ENCODE data around the gene WDR86. TPM values are rescaled to one million over a fixed set of nuclear protein-coding genes. Genes with fewer than 3 reads are reported as not detected.

The WDR86 gene
- total RNA-seq, 2 experiments from 2014 or later = not detected

- ChIA-PET POLR2A (no interaction called here), CTCF (interaction anchor here (1.4 kb wide), 1 partner anchor 37 kb away, joined by 3 read pairs; no protein-coding TSS in a partner anchor)
Measured at GRCh38 chr7:151399906-151400305, 9.9 kb downstream of the WDR86 start.

DNA sequence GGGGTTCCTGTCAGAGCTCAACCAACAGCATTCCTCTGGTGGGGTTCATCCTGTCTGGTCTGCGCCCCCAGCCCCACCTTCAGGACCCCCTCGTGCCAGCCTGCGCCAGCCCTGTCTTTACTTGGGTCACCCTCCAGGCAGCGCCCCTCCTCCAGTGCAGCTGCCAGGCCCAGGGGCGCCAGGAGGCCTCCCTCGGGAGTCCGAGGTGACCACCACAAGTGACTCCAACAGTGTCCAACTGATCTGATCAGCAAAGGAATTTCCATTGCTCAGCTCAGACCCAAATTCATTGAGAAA lies 10.6 kb downstream of the WDR86 start:
- POLR2A ChIA-PET = no interaction called here
- CTCF ChIA-PET = interaction anchor here (1.4 kb wide), 1 partner anchor 37 kb away, joined by 3 read pairs; no protein-coding TSS in a partner anchor

GRCh38 chr7:151398446-151399304 lies 11.2 kb downstream of the WDR86 start:
- CTCF ChIA-PET = interaction anchor here (1.4 kb wide), 1 partner anchor 36 kb away, joined by 3 read pairs; no protein-coding TSS in a partner anchor
- POLR2A ChIA-PET = no interaction called here

DNA sequence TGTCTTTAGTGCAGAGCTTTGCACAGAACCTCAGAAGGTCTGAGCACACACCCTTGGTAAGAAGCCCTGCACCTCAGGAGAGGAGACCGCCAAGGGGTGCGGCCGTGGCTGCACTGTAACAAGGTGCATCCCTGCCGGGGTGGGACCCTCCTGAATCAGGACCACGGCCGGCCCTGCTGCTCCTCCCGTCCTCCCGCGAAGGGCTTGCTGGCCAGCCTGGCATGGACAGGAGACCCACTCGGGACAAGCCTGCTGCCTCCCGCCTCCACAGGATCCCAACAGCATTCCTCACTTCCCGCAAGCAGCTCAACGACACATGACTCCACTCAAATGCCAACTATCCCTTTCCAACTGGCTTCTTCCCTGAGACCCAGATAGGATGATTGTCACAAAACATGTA lies 12.8 kb downstream of the WDR86 start:
- ChIA-PET CTCF (interaction anchor here (1.0 kb wide), 1 partner anchor 51 kb away, joined by 4 read pairs; no protein-coding TSS in a partner anchor), POLR2A (no interaction called here)

- POLR2A ChIA-PET = no interaction called here
- CTCF ChIA-PET = interaction anchor here (0.8 kb wide), 1 partner anchor 47 kb away, joined by 3 read pairs; no protein-coding TSS in a partner anchor
Measured at GRCh38 chr7:151396328-151396970, 13.4 kb downstream of the WDR86 start.

- ChIA-PET CTCF (interaction anchor here (0.7 kb wide), 1 partner anchor 40 kb away, joined by 3 read pairs; no protein-coding TSS in a partner anchor), POLR2A (no interaction called here)
Measured at GRCh38 chr7:151395036-151395367, 14.8 kb downstream of the WDR86 start.

DNA sequence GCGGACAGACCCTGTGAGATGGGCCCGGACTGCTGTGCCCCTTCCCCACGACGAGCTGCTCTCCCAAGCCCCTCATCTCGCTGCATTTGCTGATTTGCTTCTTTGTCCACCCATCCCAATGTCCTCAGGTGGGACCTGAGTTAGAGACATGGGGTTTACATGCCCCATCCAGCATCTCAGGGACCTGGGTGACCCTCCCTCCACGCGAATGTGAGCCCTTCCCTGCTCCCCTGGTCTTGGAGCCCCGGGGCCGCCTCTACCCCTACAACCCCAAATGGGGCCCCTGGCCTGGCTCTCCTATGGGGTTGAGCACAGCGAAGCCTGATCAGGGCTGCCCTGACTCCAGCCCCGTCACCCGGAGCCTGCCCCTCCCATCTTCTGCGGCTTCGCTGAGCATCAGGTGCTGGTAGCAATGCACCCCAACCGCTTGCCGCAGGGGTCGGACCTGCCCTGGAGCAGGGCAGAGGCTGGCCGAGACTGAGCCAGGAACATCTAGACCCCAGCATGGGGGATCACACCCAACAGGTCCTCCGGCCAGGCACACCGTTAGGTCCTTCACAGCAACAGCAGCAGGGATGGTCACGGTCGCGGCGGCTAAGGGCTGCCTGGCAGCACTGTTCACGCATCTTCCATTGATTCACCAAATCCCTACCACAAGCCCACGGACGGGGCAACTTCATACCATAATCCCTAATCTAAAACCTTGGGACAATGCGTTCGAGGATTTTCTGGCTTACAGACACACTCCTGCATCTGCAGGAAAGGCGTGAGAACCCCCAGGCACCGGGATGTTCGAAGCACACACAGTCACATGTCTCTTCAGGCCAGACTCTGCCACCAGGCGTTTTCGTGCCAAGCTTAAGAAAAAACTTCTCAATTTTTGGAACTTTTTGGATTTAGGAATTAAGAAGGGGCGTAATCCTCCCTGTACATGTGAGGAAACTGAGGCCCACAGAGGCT lies 15.5 kb downstream of the WDR86 start:
- ChIA-PET CTCF (interaction anchor here (0.6 to 0.7 kb wide), 2 partner anchors 14 to 39 kb away, joined by 3 read pairs; no protein-coding TSS in a partner anchor), POLR2A (no interaction called here)

- POLR2A ChIA-PET = no interaction called here
- CTCF ChIA-PET = interaction anchor here (0.6 to 1.5 kb wide), 2 partner anchors 13 to 78 kb away, joined by 3 to 4 read pairs; no protein-coding TSS in a partner anchor
Measured at GRCh38 chr7:151393031-151393977, 16.5 kb downstream of the WDR86 start.

DNA sequence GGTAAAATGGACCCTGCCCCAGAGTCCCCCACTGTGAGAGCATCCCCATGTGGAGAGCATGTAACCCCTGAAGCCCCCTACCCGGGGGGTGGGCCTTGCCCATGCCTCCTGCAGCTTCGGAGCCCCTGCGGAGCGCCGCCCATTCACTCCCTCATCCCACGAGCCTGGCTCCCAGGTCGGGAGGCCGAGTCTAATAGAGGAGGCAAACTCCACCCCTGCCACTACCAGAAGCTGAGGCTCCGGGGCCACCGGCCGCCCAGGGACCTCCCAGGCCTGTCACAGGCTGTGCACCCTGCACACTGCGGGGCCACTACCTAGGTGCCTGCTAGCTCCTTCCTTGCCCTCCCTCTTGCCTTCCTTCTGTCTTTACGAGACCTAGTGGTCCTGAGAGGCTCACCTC lies 17.4 kb downstream of the WDR86 start:
- POLR2A ChIA-PET = no interaction called here
- CTCF ChIA-PET = interaction anchor here (1.5 kb wide), 1 partner anchor 77 kb away, joined by 4 read pairs; no protein-coding TSS in a partner anchor

DNA sequence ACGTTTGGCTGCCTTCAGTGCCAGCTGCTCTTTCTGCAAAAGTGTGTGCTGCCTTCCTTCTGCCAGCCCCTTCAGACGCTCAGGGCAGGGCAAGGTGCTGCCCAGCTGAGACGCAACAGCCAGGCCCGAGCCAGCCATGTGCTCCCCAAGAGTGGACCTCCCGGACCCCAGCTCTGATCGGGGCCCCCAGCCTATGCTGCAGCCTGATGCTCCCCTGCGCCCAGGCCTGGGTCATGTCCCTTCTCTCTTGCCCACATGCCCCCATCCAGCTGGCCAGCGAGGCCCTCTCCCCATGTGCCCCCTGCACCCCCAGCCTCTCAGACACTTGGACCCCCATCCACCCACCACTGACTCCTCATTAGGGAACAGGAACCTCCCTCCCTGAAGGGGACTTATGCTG lies 17.8 kb downstream of the WDR86 start:
- CTCF ChIA-PET = interaction anchor here (0.6 to 1.5 kb wide), 2 partner anchors 77 to 130 kb away, joined by 3 to 4 read pairs; no protein-coding TSS in a partner anchor

DNA sequence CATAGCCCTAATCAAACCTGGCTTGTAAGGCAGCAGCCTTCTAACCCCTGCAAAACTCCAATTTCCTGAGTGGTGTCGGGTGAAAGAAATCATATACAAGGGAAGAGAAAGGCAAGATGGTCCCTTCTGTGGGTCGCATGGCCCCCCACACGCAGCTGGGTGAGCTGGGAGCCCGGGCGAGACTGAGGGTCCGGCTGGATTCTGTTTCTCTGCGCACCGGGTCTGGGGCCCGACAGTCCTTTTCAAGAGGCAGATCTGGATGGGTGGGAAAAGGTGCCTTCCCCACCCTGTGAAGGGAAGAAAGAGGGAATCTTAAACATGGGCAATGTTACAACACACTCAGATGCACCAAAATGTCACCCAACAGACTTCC lies 18.5 kb downstream of the WDR86 start:
- ChIA-PET POLR2A (no interaction called here), CTCF (interaction anchor here (0.6 kb wide), 1 partner anchor 130 kb away, joined by 3 read pairs; no protein-coding TSS in a partner anchor)

More for the DNA sequence above, 17.8 kb downstream of the WDR86 start:
- POLR2A ChIA-PET = no interaction called here

DNA sequence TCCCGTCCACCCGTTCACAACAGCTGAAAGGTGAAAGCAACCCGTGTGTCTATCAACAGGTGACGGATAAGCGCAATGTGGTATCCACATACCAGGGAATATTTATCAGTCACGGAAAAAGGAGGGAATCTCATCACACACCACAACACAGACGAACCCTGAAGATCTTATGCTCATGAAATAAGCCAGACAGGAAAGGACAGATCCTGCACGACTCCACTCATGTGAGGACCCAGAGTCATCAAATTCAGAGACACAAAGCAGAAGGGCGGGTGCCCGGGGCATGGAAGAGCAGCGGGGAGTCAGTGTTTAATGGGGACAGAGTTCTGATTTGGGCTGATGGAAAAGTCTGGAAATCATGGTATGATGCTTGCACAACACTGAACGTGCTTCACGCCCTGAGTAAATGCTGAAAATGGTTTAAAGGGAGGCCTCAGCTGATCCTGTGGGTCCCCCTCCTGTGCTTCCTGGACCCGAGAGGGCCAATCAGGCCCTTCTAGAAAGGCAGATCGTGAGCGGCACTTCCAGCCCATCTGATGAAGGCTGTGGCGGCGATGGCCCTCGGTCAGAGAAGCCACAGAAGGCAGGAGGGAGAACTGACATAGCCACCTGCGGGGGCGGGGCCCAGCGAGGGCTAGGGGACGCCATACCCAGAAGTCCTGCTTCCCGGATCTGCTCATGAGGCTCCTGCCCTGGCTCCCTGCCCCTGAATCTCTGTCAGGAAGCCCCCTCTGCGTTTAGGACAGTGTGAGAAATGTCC lies 19.1 kb downstream of the WDR86 start:
- ChIA-PET POLR2A (no interaction called here), CTCF (no interaction called here)

- CTCF ChIA-PET = no interaction called here
- POLR2A ChIA-PET = no interaction called here
Measured at GRCh38 chr7:151389768-151390597, 19.9 kb downstream of the WDR86 start.

DNA sequence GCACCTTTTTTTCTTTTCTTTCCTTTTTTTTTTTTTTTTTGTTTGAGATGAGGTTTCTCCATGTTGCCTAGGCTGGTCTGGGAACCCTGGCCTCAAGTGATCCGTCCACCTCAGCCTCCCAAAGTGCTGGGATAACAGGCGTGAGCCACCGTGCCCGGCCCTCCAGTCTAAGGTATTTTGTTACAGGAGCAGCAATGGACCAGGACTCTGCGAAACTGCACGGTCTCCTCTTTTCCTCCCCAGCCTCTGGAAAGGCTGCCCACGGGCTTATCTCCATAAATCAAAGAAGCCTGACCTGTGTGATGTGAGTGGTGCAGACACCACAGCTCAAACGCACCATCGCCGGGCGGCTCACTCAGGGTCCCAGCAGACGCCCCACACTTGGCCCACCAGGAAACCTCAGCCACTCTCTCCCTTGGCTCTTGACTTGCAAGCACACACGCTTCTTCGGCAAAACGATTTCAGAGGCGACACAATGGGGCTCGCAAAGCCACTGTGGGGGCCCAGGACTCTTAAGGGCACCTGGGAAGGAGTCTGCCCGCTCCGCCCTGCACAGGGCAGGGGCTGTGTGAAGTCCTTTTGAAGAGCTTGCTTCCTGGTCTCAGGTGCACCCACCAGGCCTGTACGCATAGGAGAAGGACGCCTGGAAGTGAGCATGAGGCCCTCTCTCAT lies 20.6 kb downstream of the WDR86 start:
- ChIA-PET CTCF (no interaction called here), POLR2A (no interaction called here)

- POLR2A ChIA-PET = no interaction called here
- CTCF ChIA-PET = no interaction called here
Measured at GRCh38 chr7:151388430-151388829, 21.4 kb downstream of the WDR86 start.

DNA sequence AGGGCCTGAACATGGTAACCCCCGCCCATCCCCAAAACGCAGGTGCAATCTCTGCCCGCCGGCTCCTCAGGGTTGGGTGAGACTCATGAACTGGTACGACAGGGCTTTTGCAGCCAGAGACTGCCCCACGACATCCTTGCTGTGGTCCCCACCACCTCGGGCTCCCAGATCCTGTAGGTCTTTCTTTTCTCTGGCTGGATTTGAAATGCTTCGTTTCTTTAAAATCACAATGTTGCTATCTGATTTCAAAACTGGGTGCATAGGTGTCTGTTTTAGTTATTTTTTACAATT lies 21.9 kb downstream of the WDR86 start:
- CTCF ChIA-PET = interaction anchor here (1.4 kb wide), 1 partner anchor 27 kb away, joined by 3 read pairs; no protein-coding TSS in a partner anchor
- POLR2A ChIA-PET = no interaction called here
